Gastrocnemius medialis (tissue), 4 donors: ENCODE measurements around the gene CCDC177.

Experiments
- POLR2A ChIP-seq, 2 donors: fragments of 450-650 bp; IDR thresholded peaks; one replicate each; pipeline ENCODE4 v1.6.1; 2017; ENCODE audit warnings: antibody characterized with exemption in 2 of 2, mild to moderate bottlenecking in 2 of 2, moderate library complexity in 2 of 2
- TF ChIP-seq, protein P1 (sequence below), 5 experiments: fragments of 450-650 bp in 3 of 5; fragments of 200-600 bp in 2 of 5; sonication (generic) in 2 of 5; IDR thresholded peaks in 4 of 5; conservative IDR thresholded peaks in 1 of 5; 1 replicate in 4 of 5; 2 replicates in 1 of 5; pipeline ENCODE4 v1.5.1; 2016 to 2019; ENCODE audit warnings: antibody characterized with exemption in 5 of 5, mild to moderate bottlenecking in 3 of 5, moderate library complexity in 3 of 5

- TF ChIP-seq, protein P1, sequence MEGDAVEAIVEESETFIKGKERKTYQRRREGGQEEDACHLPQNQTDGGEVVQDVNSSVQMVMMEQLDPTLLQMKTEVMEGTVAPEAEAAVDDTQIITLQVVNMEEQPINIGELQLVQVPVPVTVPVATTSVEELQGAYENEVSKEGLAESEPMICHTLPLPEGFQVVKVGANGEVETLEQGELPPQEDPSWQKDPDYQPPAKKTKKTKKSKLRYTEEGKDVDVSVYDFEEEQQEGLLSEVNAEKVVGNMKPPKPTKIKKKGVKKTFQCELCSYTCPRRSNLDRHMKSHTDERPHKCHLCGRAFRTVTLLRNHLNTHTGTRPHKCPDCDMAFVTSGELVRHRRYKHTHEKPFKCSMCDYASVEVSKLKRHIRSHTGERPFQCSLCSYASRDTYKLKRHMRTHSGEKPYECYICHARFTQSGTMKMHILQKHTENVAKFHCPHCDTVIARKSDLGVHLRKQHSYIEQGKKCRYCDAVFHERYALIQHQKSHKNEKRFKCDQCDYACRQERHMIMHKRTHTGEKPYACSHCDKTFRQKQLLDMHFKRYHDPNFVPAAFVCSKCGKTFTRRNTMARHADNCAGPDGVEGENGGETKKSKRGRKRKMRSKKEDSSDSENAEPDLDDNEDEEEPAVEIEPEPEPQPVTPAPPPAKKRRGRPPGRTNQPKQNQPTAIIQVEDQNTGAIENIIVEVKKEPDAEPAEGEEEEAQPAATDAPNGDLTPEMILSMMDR (IDR thresholded peaks at IDR 0.05 in 4 of 5, conservative IDR thresholded peaks at IDR 0.05 in 1 of 5), result no peak
- TF ChIP-seq POLR2A (IDR thresholded peaks at IDR 0.05), result no peak
These were observed 34.9 kb downstream of the CCDC177 start for GRCh38 chr14:69539631-69540410.
